Measurements from ENCODE around the gene STAT1.

DNA sequence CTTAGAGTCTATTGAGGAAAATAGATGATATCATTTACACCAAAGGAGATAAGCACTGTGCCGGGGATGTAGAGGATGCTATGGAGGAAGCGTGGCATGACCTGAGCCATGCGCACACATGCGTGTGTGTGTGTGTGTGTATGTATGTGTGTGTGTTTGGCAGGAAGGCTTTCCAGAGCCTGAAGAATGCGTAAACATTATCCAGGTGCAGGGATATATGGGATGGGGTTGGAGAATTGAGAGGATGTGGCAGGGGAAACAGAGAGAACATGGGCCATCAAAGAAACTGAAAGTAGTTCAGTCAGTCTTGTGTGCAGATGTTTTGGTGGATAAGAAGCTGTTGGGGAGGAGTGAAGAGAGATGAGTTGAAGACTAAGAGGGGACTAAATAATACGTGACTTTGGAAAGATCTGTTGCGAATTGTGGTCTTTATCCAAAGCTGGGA, 9.3 kb upstream of the STAT1 start:
- TF ChIP-seq, protein P1, sequence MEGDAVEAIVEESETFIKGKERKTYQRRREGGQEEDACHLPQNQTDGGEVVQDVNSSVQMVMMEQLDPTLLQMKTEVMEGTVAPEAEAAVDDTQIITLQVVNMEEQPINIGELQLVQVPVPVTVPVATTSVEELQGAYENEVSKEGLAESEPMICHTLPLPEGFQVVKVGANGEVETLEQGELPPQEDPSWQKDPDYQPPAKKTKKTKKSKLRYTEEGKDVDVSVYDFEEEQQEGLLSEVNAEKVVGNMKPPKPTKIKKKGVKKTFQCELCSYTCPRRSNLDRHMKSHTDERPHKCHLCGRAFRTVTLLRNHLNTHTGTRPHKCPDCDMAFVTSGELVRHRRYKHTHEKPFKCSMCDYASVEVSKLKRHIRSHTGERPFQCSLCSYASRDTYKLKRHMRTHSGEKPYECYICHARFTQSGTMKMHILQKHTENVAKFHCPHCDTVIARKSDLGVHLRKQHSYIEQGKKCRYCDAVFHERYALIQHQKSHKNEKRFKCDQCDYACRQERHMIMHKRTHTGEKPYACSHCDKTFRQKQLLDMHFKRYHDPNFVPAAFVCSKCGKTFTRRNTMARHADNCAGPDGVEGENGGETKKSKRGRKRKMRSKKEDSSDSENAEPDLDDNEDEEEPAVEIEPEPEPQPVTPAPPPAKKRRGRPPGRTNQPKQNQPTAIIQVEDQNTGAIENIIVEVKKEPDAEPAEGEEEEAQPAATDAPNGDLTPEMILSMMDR (IDR thresholded peaks at IDR 0.05), result no peak
- TF ChIP-seq, protein P2, sequence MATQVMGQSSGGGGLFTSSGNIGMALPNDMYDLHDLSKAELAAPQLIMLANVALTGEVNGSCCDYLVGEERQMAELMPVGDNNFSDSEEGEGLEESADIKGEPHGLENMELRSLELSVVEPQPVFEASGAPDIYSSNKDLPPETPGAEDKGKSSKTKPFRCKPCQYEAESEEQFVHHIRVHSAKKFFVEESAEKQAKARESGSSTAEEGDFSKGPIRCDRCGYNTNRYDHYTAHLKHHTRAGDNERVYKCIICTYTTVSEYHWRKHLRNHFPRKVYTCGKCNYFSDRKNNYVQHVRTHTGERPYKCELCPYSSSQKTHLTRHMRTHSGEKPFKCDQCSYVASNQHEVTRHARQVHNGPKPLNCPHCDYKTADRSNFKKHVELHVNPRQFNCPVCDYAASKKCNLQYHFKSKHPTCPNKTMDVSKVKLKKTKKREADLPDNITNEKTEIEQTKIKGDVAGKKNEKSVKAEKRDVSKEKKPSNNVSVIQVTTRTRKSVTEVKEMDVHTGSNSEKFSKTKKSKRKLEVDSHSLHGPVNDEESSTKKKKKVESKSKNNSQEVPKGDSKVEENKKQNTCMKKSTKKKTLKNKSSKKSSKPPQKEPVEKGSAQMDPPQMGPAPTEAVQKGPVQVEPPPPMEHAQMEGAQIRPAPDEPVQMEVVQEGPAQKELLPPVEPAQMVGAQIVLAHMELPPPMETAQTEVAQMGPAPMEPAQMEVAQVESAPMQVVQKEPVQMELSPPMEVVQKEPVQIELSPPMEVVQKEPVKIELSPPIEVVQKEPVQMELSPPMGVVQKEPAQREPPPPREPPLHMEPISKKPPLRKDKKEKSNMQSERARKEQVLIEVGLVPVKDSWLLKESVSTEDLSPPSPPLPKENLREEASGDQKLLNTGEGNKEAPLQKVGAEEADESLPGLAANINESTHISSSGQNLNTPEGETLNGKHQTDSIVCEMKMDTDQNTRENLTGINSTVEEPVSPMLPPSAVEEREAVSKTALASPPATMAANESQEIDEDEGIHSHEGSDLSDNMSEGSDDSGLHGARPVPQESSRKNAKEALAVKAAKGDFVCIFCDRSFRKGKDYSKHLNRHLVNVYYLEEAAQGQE (IDR thresholded peaks at IDR 0.05; ENCODE audit: insufficient read depth in 1 of 2, low read depth in 2 of 2, low read length in 1 of 2), result no peak
- no peak for TF ChIP-seq POLR2AphosphoS5 (IDR thresholded peaks at IDR 0.05; ENCODE audit: low read depth, low read length)
- no peak for TF ChIP-seq TCF7L2 (IDR thresholded peaks at IDR 0.05; ENCODE audit: low read depth, low read length)
- no peak for TF ChIP-seq SIN3A (IDR thresholded peaks at IDR 0.05; ENCODE audit: borderline replicate concordance, insufficient read depth, low read depth, low read length)
